ENCODE measurements around the gene EPB41L2.
"Not testable (repeated sequence)": the region's sequence is repeated elsewhere in the genome, so short reads cannot be mapped to it uniquely, and the experiment has no call there.

EPB41L2 gene

DNA sequence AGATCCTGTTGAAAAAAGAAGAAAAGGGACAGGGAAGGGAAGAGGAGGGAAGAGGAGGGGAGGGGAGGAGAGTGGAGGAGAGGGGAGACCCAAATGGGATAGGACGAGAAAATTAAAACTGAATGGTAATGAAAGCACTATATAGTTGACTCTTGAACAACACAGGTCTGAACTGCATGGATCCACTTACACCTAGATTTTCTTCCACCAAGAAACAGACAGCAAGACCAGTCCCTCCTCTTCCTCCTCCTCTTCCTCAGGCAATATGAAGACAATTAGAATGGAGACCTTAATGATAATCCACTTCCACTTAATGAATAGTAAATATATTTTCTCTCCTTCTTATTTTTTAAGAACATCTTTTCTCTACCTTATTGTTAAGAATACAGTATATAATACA lies 113.5 kb downstream of the EPB41L2 start:
- Histone ChIP-seq H2AFZ (ENCODE audit: low read length, unreplicated experiment) (no peak overlapping the region), H3K27me3 (ENCODE audit: insufficient read depth, low read length) (no peaks in the 10 kb centered on the region), H3K27ac (ENCODE audit: low read depth, low read length) (no peak overlapping the region), H3K79me2 (ENCODE audit: control insufficient read depth, insufficient read depth, low read length, unreplicated experiment) (peaks cover 2% of the 10 kb centered on the region), H3K4me3 (ENCODE audit: low read depth, low read length) (no peak overlapping the region), H3K36me3 (ENCODE audit: insufficient read depth, low read length) (peaks cover 3% of the 10 kb centered on the region), H3K4me1 (ENCODE audit: control insufficient read depth, insufficient read depth, low read length, unreplicated experiment) (peaks cover 30% of the 10 kb centered on the region)

- Histone ChIP-seq H3K4me1 (ENCODE audit: control insufficient read depth, insufficient read depth, low read length, unreplicated experiment) (peaks cover 34% of the 10 kb centered on the region), H3K4me3 (ENCODE audit: low read depth, low read length) (no peak overlapping the region), H2AFZ (ENCODE audit: low read length, unreplicated experiment) (no peak overlapping the region), H3K36me3 (ENCODE audit: insufficient read depth, low read length) (no peaks in the 10 kb centered on the region), H3K27ac (ENCODE audit: low read depth, low read length) (no peak overlapping the region), H3K27me3 (ENCODE audit: insufficient read depth, low read length) (no peaks in the 10 kb centered on the region), H3K79me2 (ENCODE audit: control insufficient read depth, insufficient read depth, low read length, unreplicated experiment) (peaks cover 5% of the 10 kb centered on the region)
Measured at GRCh38 chr6:130947464-130947863, 115.6 kb downstream of the EPB41L2 start.

- Histone ChIP-seq H3K27me3 (ENCODE audit: insufficient read depth, low read length) (no peaks in the 10 kb centered on the region), H3K79me2 (ENCODE audit: control insufficient read depth, insufficient read depth, low read length, unreplicated experiment) (peaks cover 5% of the 10 kb centered on the region), H3K4me1 (ENCODE audit: control insufficient read depth, insufficient read depth, low read length, unreplicated experiment) (peaks cover 34% of the 10 kb centered on the region), H2AFZ (ENCODE audit: low read length, unreplicated experiment) (no peak overlapping the region), H3K4me3 (ENCODE audit: low read depth, low read length) (peak overlapping the region; percentile 8), H3K36me3 (ENCODE audit: insufficient read depth, low read length) (no peaks in the 10 kb centered on the region), H3K27ac (ENCODE audit: low read depth, low read length) (peak overlapping the region; percentile 74)
Measured at GRCh38 chr6:130946076-130946475, 117.0 kb downstream of the EPB41L2 start.

GRCh38 chr6:130945401-130945919 lies 117.6 kb downstream of the EPB41L2 start:
- H2AFZ ChIP-seq (ENCODE audit: low read length, unreplicated experiment): no peak overlapping the region
- H3K27me3 ChIP-seq (ENCODE audit: insufficient read depth, low read length): no peaks in the 10 kb centered on the region
- H3K4me1 ChIP-seq (ENCODE audit: control insufficient read depth, insufficient read depth, low read length, unreplicated experiment): peaks cover 34% of the 10 kb centered on the region
- peaks cover 5% of the 10 kb centered on the region for H3K79me2 ChIP-seq (ENCODE audit: control insufficient read depth, insufficient read depth, low read length, unreplicated experiment)
- H3K36me3 ChIP-seq (ENCODE audit: insufficient read depth, low read length): no peaks in the 10 kb centered on the region
- H3K27ac ChIP-seq (ENCODE audit: low read depth, low read length): peak overlapping the region; percentile 74
- peak overlapping the region; percentile 8 for H3K4me3 ChIP-seq (ENCODE audit: low read depth, low read length)

DNA sequence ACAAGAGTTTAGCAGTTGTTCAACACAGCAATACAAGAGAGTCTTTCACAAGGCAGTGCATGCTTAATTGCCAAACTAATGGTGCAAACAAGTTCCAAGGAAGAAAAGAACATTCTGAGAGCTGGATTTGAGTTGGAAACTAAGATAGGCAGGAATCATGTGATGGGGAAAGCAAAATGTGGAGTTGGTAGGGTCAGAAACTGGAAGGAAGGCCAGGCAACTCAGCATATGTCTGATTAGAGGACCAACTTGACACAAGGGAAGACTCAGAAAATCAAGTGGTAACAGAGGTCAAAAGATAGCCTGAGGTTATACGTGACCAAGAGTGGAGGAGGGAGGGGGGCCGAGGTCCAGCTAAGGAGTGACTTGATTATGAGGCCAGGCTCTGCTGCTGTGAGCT lies 118.6 kb downstream of the EPB41L2 start:
- no peak overlapping the region for H3K4me3 ChIP-seq (ENCODE audit: low read depth, low read length)
- H3K27ac ChIP-seq (ENCODE audit: low read depth, low read length): no peak overlapping the region
- no peaks in the 10 kb centered on the region for H3K27me3 ChIP-seq (ENCODE audit: insufficient read depth, low read length)
- no peaks in the 10 kb centered on the region for H3K36me3 ChIP-seq (ENCODE audit: insufficient read depth, low read length)
- H3K79me2 ChIP-seq (ENCODE audit: control insufficient read depth, insufficient read depth, low read length, unreplicated experiment): peaks cover 5% of the 10 kb centered on the region
- peaks cover 34% of the 10 kb centered on the region for H3K4me1 ChIP-seq (ENCODE audit: control insufficient read depth, insufficient read depth, low read length, unreplicated experiment)
- no peak overlapping the region for H2AFZ ChIP-seq (ENCODE audit: low read length, unreplicated experiment)

- Histone ChIP-seq H3K27me3 (ENCODE audit: insufficient read depth, low read length) (no peaks in the 10 kb centered on the region), H3K79me2 (ENCODE audit: control insufficient read depth, insufficient read depth, low read length, unreplicated experiment) (peaks cover 5% of the 10 kb centered on the region), H3K4me1 (ENCODE audit: control insufficient read depth, insufficient read depth, low read length, unreplicated experiment) (peaks cover 36% of the 10 kb centered on the region), H3K27ac (ENCODE audit: low read depth, low read length) (no peak overlapping the region), H2AFZ (ENCODE audit: low read length, unreplicated experiment) (no peak overlapping the region), H3K4me3 (ENCODE audit: low read depth, low read length) (no peak overlapping the region), H3K36me3 (ENCODE audit: insufficient read depth, low read length) (no peaks in the 10 kb centered on the region)
Measured at GRCh38 chr6:130943738-130944137, 119.3 kb downstream of the EPB41L2 start.

DNA sequence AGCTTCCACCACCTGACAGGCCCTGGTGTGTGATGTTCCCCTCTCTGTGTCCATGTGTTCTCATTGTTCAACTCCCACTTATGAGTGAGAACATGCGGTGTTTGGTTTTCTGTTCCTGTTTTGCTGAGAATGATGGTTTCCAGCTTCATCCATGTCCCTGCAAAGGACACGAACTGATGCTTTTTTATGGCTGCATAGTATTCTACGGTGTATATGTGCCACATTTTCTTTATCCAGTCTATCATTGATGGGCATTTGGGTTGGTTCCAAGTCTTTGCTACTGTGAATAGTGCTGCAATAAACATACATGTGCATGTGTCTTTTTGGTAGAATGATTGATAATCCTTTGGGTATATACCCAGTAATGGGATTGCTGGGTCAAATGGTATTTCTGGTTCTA lies 120.3 kb downstream of the EPB41L2 start:
- not testable (repeated sequence) for H3K79me2 ChIP-seq (ENCODE audit: control insufficient read depth, insufficient read depth, low read length, unreplicated experiment); H3K27ac ChIP-seq (ENCODE audit: low read depth, low read length); H2AFZ ChIP-seq (ENCODE audit: low read length, unreplicated experiment); H3K27me3 ChIP-seq (ENCODE audit: insufficient read depth, low read length); H3K4me3 ChIP-seq (ENCODE audit: low read depth, low read length); H3K36me3 ChIP-seq (ENCODE audit: insufficient read depth, low read length)
- peaks cover 46% of the 10 kb centered on the region for H3K4me1 ChIP-seq (ENCODE audit: control insufficient read depth, insufficient read depth, low read length, unreplicated experiment)

GRCh38 chr6:130937942-130938604 lies 125.0 kb downstream of the EPB41L2 start:
- H2AFZ ChIP-seq (ENCODE audit: low read length, unreplicated experiment): no peak overlapping the region
- no peak overlapping the region for H3K4me3 ChIP-seq (ENCODE audit: low read depth, low read length)
- peaks cover 29% of the 10 kb centered on the region for H3K4me1 ChIP-seq (ENCODE audit: control insufficient read depth, insufficient read depth, low read length, unreplicated experiment)
- H3K79me2 ChIP-seq (ENCODE audit: control insufficient read depth, insufficient read depth, low read length, unreplicated experiment): peaks cover under 1% of the 10 kb centered on the region
- H3K36me3 ChIP-seq (ENCODE audit: insufficient read depth, low read length): no peaks in the 10 kb centered on the region
- H3K27ac ChIP-seq (ENCODE audit: low read depth, low read length): no peak overlapping the region
- no peaks in the 10 kb centered on the region for H3K27me3 ChIP-seq (ENCODE audit: insufficient read depth, low read length)

DNA sequence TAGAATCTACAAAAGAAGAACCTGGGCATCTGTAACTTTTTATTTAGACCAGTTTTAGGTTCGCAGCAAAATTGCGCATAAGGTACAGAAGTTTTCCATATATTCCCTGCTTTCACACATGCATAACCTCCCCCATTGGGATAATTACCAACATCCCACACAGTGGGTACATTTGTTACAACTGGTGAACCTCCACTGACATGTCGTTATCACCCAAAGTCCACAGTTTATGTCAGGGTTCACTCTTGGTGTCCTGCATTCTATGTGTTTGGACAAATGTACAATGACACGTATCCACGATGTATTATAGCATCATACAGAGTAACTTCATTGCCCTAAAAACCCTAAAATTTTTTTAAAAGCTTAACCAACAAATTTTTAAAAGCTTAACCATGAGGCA lies 126.1 kb downstream of the EPB41L2 start:
- Histone ChIP-seq H3K27ac (ENCODE audit: low read depth, low read length) (no peak overlapping the region), H3K27me3 (ENCODE audit: insufficient read depth, low read length) (no peaks in the 10 kb centered on the region), H3K4me3 (ENCODE audit: low read depth, low read length) (no peak overlapping the region), H3K4me1 (ENCODE audit: control insufficient read depth, insufficient read depth, low read length, unreplicated experiment) (peaks cover 38% of the 10 kb centered on the region), H2AFZ (ENCODE audit: low read length, unreplicated experiment) (no peak overlapping the region), H3K36me3 (ENCODE audit: insufficient read depth, low read length) (no peaks in the 10 kb centered on the region), H3K79me2 (ENCODE audit: control insufficient read depth, insufficient read depth, low read length, unreplicated experiment) (peaks cover 5% of the 10 kb centered on the region)

DNA sequence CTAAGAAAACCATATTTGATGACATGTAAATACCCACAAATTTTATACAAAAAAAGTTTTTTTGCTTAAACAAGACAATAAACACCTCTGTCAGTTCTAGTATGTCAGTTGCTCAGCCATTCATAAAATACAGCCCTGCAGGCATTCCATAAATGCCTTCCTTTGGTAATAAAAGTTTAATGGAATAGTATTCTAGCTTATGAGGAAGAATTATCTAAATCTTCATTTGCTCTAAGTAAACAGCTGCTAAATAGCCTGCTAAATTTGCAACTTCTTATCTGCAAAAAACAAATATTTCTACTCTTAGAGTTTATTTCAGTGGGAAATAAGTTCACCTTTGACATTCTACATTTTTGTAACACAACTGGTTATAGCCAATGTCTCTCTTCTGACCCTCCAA lies 127.1 kb downstream of the EPB41L2 start:
- H3K27ac ChIP-seq (ENCODE audit: low read depth, low read length): no peak overlapping the region
- H3K79me2 ChIP-seq (ENCODE audit: control insufficient read depth, insufficient read depth, low read length, unreplicated experiment): peaks cover 5% of the 10 kb centered on the region
- no peaks in the 10 kb centered on the region for H3K27me3 ChIP-seq (ENCODE audit: insufficient read depth, low read length)

GRCh38 chr6:130934848-130935585 lies 128.0 kb downstream of the EPB41L2 start:
- H3K27ac ChIP-seq (ENCODE audit: low read depth, low read length): no peak overlapping the region
- H3K4me1 ChIP-seq (ENCODE audit: control insufficient read depth, insufficient read depth, low read length, unreplicated experiment): peaks cover 38% of the 10 kb centered on the region
- H3K79me2 ChIP-seq (ENCODE audit: control insufficient read depth, insufficient read depth, low read length, unreplicated experiment): peaks cover 8% of the 10 kb centered on the region
- no peaks in the 10 kb centered on the region for H3K27me3 ChIP-seq (ENCODE audit: insufficient read depth, low read length)
- H3K36me3 ChIP-seq (ENCODE audit: insufficient read depth, low read length): 0 out of 2 replicates have a peak, but pooled peaks cover 8% of the 10 kb centered on the region
- no peak overlapping the region for H2AFZ ChIP-seq (ENCODE audit: low read length, unreplicated experiment)
- H3K4me3 ChIP-seq (ENCODE audit: low read depth, low read length): no peak overlapping the region

More for the DNA sequence above, 127.1 kb downstream of the EPB41L2 start:
- H2AFZ ChIP-seq (ENCODE audit: low read length, unreplicated experiment): no peak overlapping the region
- H3K36me3 ChIP-seq (ENCODE audit: insufficient read depth, low read length): no peaks in the 10 kb centered on the region
- H3K4me3 ChIP-seq (ENCODE audit: low read depth, low read length): no peak overlapping the region
- peaks cover 38% of the 10 kb centered on the region for H3K4me1 ChIP-seq (ENCODE audit: control insufficient read depth, insufficient read depth, low read length, unreplicated experiment)

Data from ACC112 (cell line).